Superior temporal gyrus (tissue), 1 donor: ENCODE results near the gene S100A12.
"Not testable (repeated sequence)": the region's sequence is repeated elsewhere in the genome, so short reads cannot be mapped to it uniquely, and the experiment has no call there.

Source experiments
- DNase-seq: peaks from one replicate; pipeline ENCODE4 v3.0.0-alpha.2; 2016; ENCODE audit errors: extremely low spot score

The S100A12 gene

GRCh38 chr1:153353226-153353947 is 22.0 kb downstream of the S100A12 start:
- no peak for DNase-seq

- peak; percentile 87 for DNase-seq
Observed at GRCh38 chr1:153352523-153352922, 22.9 kb downstream of the S100A12 start.

- no peak for DNase-seq
Observed at GRCh38 chr1:153350321-153350957, 25.0 kb downstream of the S100A12 start.

- DNase-seq, result no peak
Observed at GRCh38 chr1:153349363-153350320, 25.8 kb downstream of the S100A12 start.

- DNase-seq, result no peak
Observed at GRCh38 chr1:153348511-153349362, 26.7 kb downstream of the S100A12 start, which contains the start of gene PGLYRP4. PGLYRP4 (minus strand) TSS chr1:153348841; CDS start chr1:153347932, 909 bp downstream.

GRCh38 chr1:153347856-153348255 is 27.6 kb downstream of the S100A12 start:
- DNase-seq, result no peak

- DNase-seq, result not testable (repeated sequence)
Observed at GRCh38 chr1:153347049-153347448, 28.4 kb downstream of the S100A12 start.

- no peak for DNase-seq
Observed at GRCh38 chr1:153346077-153346723, 29.2 kb downstream of the S100A12 start.

- DNase-seq, result no peak
Observed at GRCh38 chr1:153345187-153346076, 30.0 kb downstream of the S100A12 start.

GRCh38 chr1:153344718-153345025 is 30.7 kb downstream of the S100A12 start:
- DNase-seq, result no peak

- DNase-seq, result no peak
Observed at GRCh38 chr1:153343811-153344717, 31.4 kb downstream of the S100A12 start.

GRCh38 chr1:153343040-153343681 is 32.3 kb downstream of the S100A12 start:
- no peak for DNase-seq

GRCh38 chr1:153342178-153342577 is 33.2 kb downstream of the S100A12 start:
- no peak for DNase-seq

- DNase-seq, result no peak
Observed at GRCh38 chr1:153341431-153341934, 33.9 kb downstream of the S100A12 start.

- no peak for DNase-seq
Observed at GRCh38 chr1:153340356-153340755, 35.1 kb downstream of the S100A12 start.

GRCh38 chr1:153339802-153340201 is 35.6 kb downstream of the S100A12 start:
- no peak for DNase-seq

GRCh38 chr1:153337980-153338853 is 37.2 kb downstream of the S100A12 start:
- no peak for DNase-seq
